VCaP (cell line): ENCODE measurements around the gene DAPK1.
A peak's percentile ranks its signal among the peaks of the same experiment; 100 is the strongest.

Experiments
- H3K27ac ChIP-seq: fragments of 450-650 bp; 2 replicates; pipeline ENCODE4 v1.5.1; 2017
- CTCF ChIP-seq: fragments of 450-650 bp; conservative IDR thresholded peaks from 2 replicates; pipeline ENCODE4 v1.5.1; 2017; ENCODE audit warnings: mild to moderate bottlenecking, moderate library complexity

Gene DAPK1

GRCh38 chr9:87556039-87556438, 58.4 kb downstream of the DAPK1 start:
- H3K27ac ChIP-seq, result no peak overlapping the region
- no peak for TF ChIP-seq CTCF

GRCh38 chr9:87556821-87557220, 59.2 kb downstream of the DAPK1 start:
- TF ChIP-seq CTCF, result no peak
- no peak overlapping the region for H3K27ac ChIP-seq

GRCh38 chr9:87557996-87558395, 60.3 kb downstream of the DAPK1 start:
- peak overlapping the region; percentile 19; the same call in 1 of the 2 replicates for H3K27ac ChIP-seq
- TF ChIP-seq CTCF, result no peak

GRCh38 chr9:87558606-87559190, 61.0 kb downstream of the DAPK1 start:
- H3K27ac ChIP-seq, result no peak overlapping the region

GRCh38 chr9:87562062-87562461, 64.4 kb downstream of the DAPK1 start:
- H3K27ac ChIP-seq, result no peak overlapping the region
- no peak for TF ChIP-seq CTCF

More at GRCh38 chr9:87558606-87559190, 61.0 kb downstream of the DAPK1 start:
- no peak for TF ChIP-seq CTCF

GRCh38 chr9:87562530-87563170, 65.0 kb downstream of the DAPK1 start:
- TF ChIP-seq CTCF, result no peak
- H3K27ac ChIP-seq, result no peak overlapping the region

- no peak for TF ChIP-seq CTCF
- no peak overlapping the region for H3K27ac ChIP-seq
Observed at GRCh38 chr9:87564111-87564510, 66.4 kb downstream of the DAPK1 start.
